IMR-90 (cell line): ENCODE measurements around the gene MTA1. TPM values are rescaled to one million over a fixed set of nuclear protein-coding genes. Genes with fewer than 3 reads are reported as not detected.

ENCODE experiments used
- ATAC-seq: fragments of 200-7000 bp; cut with Tn5 transposase; 2 replicates; pipeline ENCODE4 v1.9.1; 2020; ENCODE audit warnings: low read depth, mild to moderate bottlenecking, moderate library complexity
- BruUV-seq: library from RNA; stranded (reverse); fragments of 400-500 nt; replicated peaks from 2 replicates; lab custom pipeline; 2021; lab: Mats Ljungman, UMichigan
- CTCF ChIA-PET: fragments of 300-600 bp; formaldehyde crosslinking; extraction: SDS; loops from one replicate; lab custom pipeline; 2021; ENCODE audit warnings: antibody characterized with exemption; lab: Yijun Ruan, JAX
- POLR2A ChIA-PET: fragments of 300-600 bp; sonication (Branson Sonifier 250); formaldehyde crosslinking; loops from one replicate; lab custom pipeline; 2022; ENCODE audit warnings: antibody characterized with exemption; ENCODE audit not compliant: unreplicated experiment; lab: Charles Lee
- DNase-seq: peaks from one replicate; pipeline ENCODE4 v3.0.0; 2013
- H2AFZ ChIP-seq: replicated peaks from 2 replicates; pipeline ENCODE3; 2013; ENCODE audit warnings: low read length, mild to moderate bottlenecking; ENCODE audit not compliant: poor library complexity
- H2AK5ac ChIP-seq: 2 replicates; pipeline ENCODE4 v1.6.1; 2013; ENCODE audit warnings: low read depth, low read length, inconsistent platforms
- H2AK9ac ChIP-seq: replicated peaks from 2 replicates; pipeline ENCODE3; 2013; ENCODE audit warnings: mild to moderate bottlenecking, low read depth, low read length, moderate library complexity; ENCODE audit not compliant: poor library complexity
- H2BK120ac ChIP-seq: 2 replicates; pipeline ENCODE4 v1.6.1; 2013; ENCODE audit warnings: low read depth, low read length, inconsistent platforms
- H2BK15ac ChIP-seq: 3 replicates; pipeline ENCODE4 v1.6.1; 2013; ENCODE audit warnings: low read depth, low read length, inconsistent platforms
- H2BK20ac ChIP-seq: 2 replicates; pipeline ENCODE4 v1.6.1; 2013; ENCODE audit warnings: low read depth, mild to moderate bottlenecking, inconsistent platforms, low read length, moderate library complexity
- H2BK5ac ChIP-seq: 2 replicates; pipeline ENCODE4 v1.6.1; 2013; ENCODE audit warnings: mild to moderate bottlenecking, low read depth, low read length, inconsistent platforms; ENCODE audit not compliant: poor library complexity, severe bottlenecking
- H3K14ac ChIP-seq: replicated peaks from 2 replicates; pipeline ENCODE4 v1.6.1; 2013; ENCODE audit warnings: low read depth, low read length, inconsistent platforms
- H3K18ac ChIP-seq: 2 replicates; pipeline ENCODE4 v1.6.1; 2013; ENCODE audit warnings: low read depth, low read length, control low read depth
- H3K23ac ChIP-seq: 2 replicates; pipeline ENCODE4 v1.6.1; 2013; ENCODE audit warnings: low read depth, low read length, inconsistent platforms
- H3K27ac ChIP-seq: 2 replicates; pipeline ENCODE4 v1.5.1; 2013; ENCODE audit warnings: mild to moderate bottlenecking, control low read depth, low read length; ENCODE audit not compliant: insufficient read depth
- H3K27me3 ChIP-seq: 2 replicates; pipeline ENCODE4 v1.6.1; 2013; ENCODE audit warnings: low read length; ENCODE audit not compliant: control insufficient read depth, insufficient read depth
- H3K36me3 ChIP-seq: 2 replicates; pipeline ENCODE4 v1.6.1; 2013; ENCODE audit warnings: low read length, mixed read lengths; ENCODE audit not compliant: control insufficient read depth, insufficient read depth
- H3K4ac ChIP-seq: 2 replicates; pipeline ENCODE4 v1.6.1; 2013; ENCODE audit warnings: low read depth, low read length, inconsistent platforms
- H3K4me1 ChIP-seq: 2 replicates; pipeline ENCODE4 v1.6.1; 2013; ENCODE audit warnings: low read length, mixed read lengths; ENCODE audit not compliant: control insufficient read depth, insufficient read depth
- H3K4me2 ChIP-seq: 2 replicates; pipeline ENCODE4 v1.6.1; 2013; ENCODE audit warnings: low read depth, mild to moderate bottlenecking, control low read depth, low read length, moderate library complexity
- H3K4me3 ChIP-seq: 2 replicates; pipeline ENCODE4 v1.5.1; 2013; ENCODE audit warnings: low read depth, mild to moderate bottlenecking, control low read depth, low read length, moderate library complexity; ENCODE audit not compliant: insufficient read depth
- H3K56ac ChIP-seq: 2 replicates; pipeline ENCODE4 v1.6.1; 2013; ENCODE audit warnings: low read length, inconsistent platforms; ENCODE audit not compliant: insufficient read depth; ENCODE audit errors: extremely low read depth
- H3K79me1 ChIP-seq, 2 experiments: 2 replicates each; pipeline ENCODE4 v1.6.1; 2013; ENCODE audit warnings: low read length in 2 of 2, inconsistent platforms in 1 of 2, low read depth in 1 of 2
- H3K9ac ChIP-seq: 2 replicates; pipeline ENCODE4 v1.6.1; 2013; ENCODE audit warnings: low read depth, low read length, control low read depth
- H3K9me1 ChIP-seq: 2 replicates; pipeline ENCODE4 v1.6.1; 2013; ENCODE audit warnings: low read length, inconsistent platforms; ENCODE audit not compliant: insufficient read depth
- H3K9me3 ChIP-seq: 2 replicates; pipeline ENCODE4 v1.6.1; 2013; ENCODE audit warnings: low read length; ENCODE audit not compliant: control insufficient read depth, insufficient read depth
- H4K20me1 ChIP-seq: 2 replicates; pipeline ENCODE4 v1.6.1; 2013; ENCODE audit warnings: low read length, inconsistent platforms; ENCODE audit not compliant: insufficient read depth
- H4K5ac ChIP-seq: 2 replicates; pipeline ENCODE4 v1.6.1; 2013; ENCODE audit warnings: mild to moderate bottlenecking, low read depth, low read length, control low read depth
- H4K8ac ChIP-seq, 2 experiments: 2 replicates each; pipeline ENCODE4 v1.6.1; 2013; ENCODE audit warnings: low read depth in 2 of 2, low read length in 2 of 2, control low read depth in 1 of 2, inconsistent platforms in 1 of 2
- H4K91ac ChIP-seq: 2 replicates; pipeline ENCODE4 v1.6.1; 2013; ENCODE audit warnings: low read depth, low read length, inconsistent platforms; ENCODE audit not compliant: insufficient read depth
- BHLHE40 ChIP-seq: fragments of 150-350 bp; IDR thresholded peaks from 2 replicates; pipeline ENCODE4 v1.6.1; 2016; ENCODE audit warnings: mild to moderate bottlenecking, low read depth, low read length
- CEBPB ChIP-seq: IDR thresholded peaks from 2 replicates; pipeline ENCODE4 v1.6.1; 2012; ENCODE audit warnings: low read depth, low read length, improper control_type of control experiment
- CHD1 ChIP-seq: IDR thresholded peaks from 2 replicates; pipeline ENCODE4 v1.6.1; 2012; ENCODE audit warnings: low read depth, low read length, improper control_type of control experiment
- FOS ChIP-seq: fragments of 150-350 bp; IDR thresholded peaks from 2 replicates; pipeline ENCODE4 v1.6.1; 2016; ENCODE audit warnings: low read depth, low read length
- MAFK ChIP-seq: IDR thresholded peaks from 2 replicates; pipeline ENCODE4 v1.6.1; 2012; ENCODE audit warnings: low read depth, low read length, improper control_type of control experiment
- MAZ ChIP-seq: IDR thresholded peaks from 2 replicates; pipeline ENCODE4 v1.6.1; 2012; ENCODE audit warnings: low read depth, mild to moderate bottlenecking, low read length, improper control_type of control experiment, moderate library complexity, borderline replicate concordance
- NFE2L2 ChIP-seq: fragments of 150-350 bp; IDR thresholded peaks from 2 replicates; pipeline ENCODE4 v1.6.1; 2016; ENCODE audit warnings: low read depth, mild to moderate bottlenecking, low read length
- POLR2A ChIP-seq: IDR thresholded peaks from 2 replicates; pipeline ENCODE4 v1.6.1; 2012; ENCODE audit warnings: mild to moderate bottlenecking, low read depth, low read length
- RCOR1 ChIP-seq: IDR thresholded peaks from 2 replicates; pipeline ENCODE4 v1.6.1; 2012; ENCODE audit warnings: mild to moderate bottlenecking, low read length, improper control_type of control experiment; ENCODE audit not compliant: insufficient replicate concordance
- RFX5 ChIP-seq: IDR thresholded peaks from 2 replicates; pipeline ENCODE4 v1.8.0; 2012; ENCODE audit warnings: low read depth, mild to moderate bottlenecking, low read length, moderate library complexity
- SMC3 ChIP-seq: fragments of 150-350 bp; IDR thresholded peaks from 2 replicates; pipeline ENCODE4 v1.6.1; 2016; ENCODE audit warnings: low read depth, mild to moderate bottlenecking, antibody characterized with exemption, low read length, moderate library complexity
- USF2 ChIP-seq: fragments of 150-350 bp; IDR thresholded peaks from 2 replicates; pipeline ENCODE4 v1.6.1; 2017; ENCODE audit warnings: mild to moderate bottlenecking, antibody characterized with exemption, low read length, low read depth
- WGBS, 2 experiments: methylation state at CpG; one replicate each; pipeline versions ENCODE4 v1.1.5 to v1.1.7; 2013; ENCODE audit warnings: missing lambda C conversion rate in 2 of 2; ENCODE audit not compliant: insufficient read length in 1 of 2; ENCODE audit errors: extremely low coverage in 2 of 2; 5-methylcytosine and 5-hydroxymethylcytosine counted together
- dilution Hi-C: fragments of 300-500 bp; cut with HindIII; formaldehyde crosslinking; loops from one replicate; pipeline ENCODE4 v1.14.3; 2018; ENCODE audit warnings: low sequenced_read_pairs; ENCODE audit not compliant: unreplicated experiment
- in situ Hi-C: fragments of 300-500 bp; cut with MboI; formaldehyde crosslinking; loops from 3 replicates; pipeline ENCODE4 v1.14.3; 2019; ENCODE audit warnings: low sequenced_read_pairs, inconsistent platforms, mixed read lengths
- intact Hi-C: fragments of 100-400 bp; cut with micrococcal nuclease; formaldehyde crosslinking; loops from 2 replicates; pipeline ENCODE4 v1.10.0; 2022
- polyA plus RNA-seq, 3 experiments: library from polyadenylated mRNA; depleted of rRNA; stranded (reverse); fragments of >200 nt; gene quantifications; 2 replicates each; pipeline ENCODE4 v1.2.3, GENCODE V29; 2012; ENCODE audit warnings: low replicate concordance in 1 of 3
- total RNA-seq: library from RNA; depleted of rRNA; stranded (reverse); fragments of >200 nt; gene quantifications from 2 replicates; pipeline ENCODE4 v1.2.3, GENCODE V29; 2012

MTA1 gene
- total and polyA plus RNA-seq, 2 of the 4 experiments (the other 2 are of a cell fraction) = 21.5 to 61.6 TPM

GRCh38 chr14:105436402-105436801 is 16.8 kb downstream of the MTA1 start:
- Histone ChIP-seq H3K18ac (no peak overlapping the region), H3K14ac (no peak overlapping the region), H3K79me1 (peaks cover 19 to 84% of the 10 kb centered on the region in 2 experiments), H2AK5ac (no peak overlapping the region), H3K56ac (no peak overlapping the region), H2BK120ac (no peak overlapping the region), H3K27me3 (no peaks in the 10 kb centered on the region), H4K8ac (no peak overlapping the region), H4K20me1 (peaks cover 88% of the 10 kb centered on the region), H2AK9ac (no peak overlapping the region), H3K27ac (no peak overlapping the region), H3K23ac (no peak overlapping the region), H3K4me1 (no peaks in the 10 kb centered on the region), H2BK20ac (no peak overlapping the region), H3K4me2 (no peak overlapping the region), H3K4ac (no peak overlapping the region), H3K9me1 (peaks cover 4% of the 10 kb centered on the region; the same call in 1 of the 2 replicates), H2AFZ (no peak overlapping the region), H3K4me3 (no peak overlapping the region), H3K9ac (no peak overlapping the region), H2BK15ac (no peak overlapping the region), H4K91ac (no peak overlapping the region), H3K36me3 (peaks cover 11% of the 10 kb centered on the region), H3K9me3 (no peaks in the 10 kb centered on the region), H4K5ac (no peak overlapping the region), H2BK5ac (no peak overlapping the region)
- in situ Hi-C loops = no loop called here
- ChIA-PET POLR2A (no interaction called here), CTCF (no interaction called here)
- no peak for DNase-seq
- dilution Hi-C loops = no loop called here
- TF ChIP-seq CEBPB = no peak
- TF ChIP-seq BHLHE40 = no peak
- no peak for TF ChIP-seq MAFK
- no peak for TF ChIP-seq NFE2L2
- no peak for TF ChIP-seq USF2
- TF ChIP-seq POLR2A = no peak
- TF ChIP-seq SMC3 = no peak
- no peak for TF ChIP-seq RFX5
- TF ChIP-seq MAZ = no peak
- no peak for TF ChIP-seq CHD1
- no peak for TF ChIP-seq RCOR1
- TF ChIP-seq FOS = no peak
- WGBS, 2 experiments = 84% methylated on average over 10 of the region's 12 CpGs; no CpG with 5 or more reads in 1 of the 2 experiments
- no TSS peak for BruUV-seq
- intact Hi-C loops = no loop called here
- ATAC-seq = no peak
